K562 (cell line): ENCODE results near the gene BLID.

Experiments
- CTCF ChIP-seq, 3 experiments: IDR thresholded peaks in 2 of 3; conservative IDR thresholded peaks in 1 of 3; 2 replicates each; pipeline ENCODE4 v1.5.1; 2011 to 2012; ENCODE audit warnings: low read length in 3 of 3, mild to moderate bottlenecking in 3 of 3, control low read depth in 2 of 3, improper control_type of control experiment in 1 of 3, inconsistent platforms in 1 of 3, low read depth in 1 of 3, mixed read lengths in 1 of 3, moderate library complexity in 1 of 3; ENCODE audit not compliant: insufficient read depth in 2 of 3
- DLX4 ChIP-seq: fragments of 250-450 bp; sonication (Bioruptor Pico); IDR thresholded peaks from 2 replicates; pipeline ENCODE4 v1.6.1; 2021; ENCODE audit warnings: mild to moderate bottlenecking
- EP300 ChIP-seq: IDR thresholded peaks from 2 replicates; pipeline ENCODE4 v1.6.1; 2012; ENCODE audit warnings: low read length, improper control_type of control experiment
- EZH2 ChIP-seq: IDR thresholded peaks from 2 replicates; pipeline ENCODE4 v1.6.1; 2012; ENCODE audit warnings: low read depth, mild to moderate bottlenecking, inconsistent platforms, low read length, borderline replicate concordance
- KAT7 ChIP-seq: sonication (generic); formaldehyde crosslinking; IDR thresholded peaks from 2 replicates; pipeline ENCODE4 v1.8.0; 2022; ENCODE audit warnings: missing genetic modification reagents, mild to moderate bottlenecking, borderline replicate concordance
- MLX ChIP-seq, 2 experiments: fragments of 450-650 bp in 1 of 2; sonication (generic) in 1 of 2; formaldehyde crosslinking; conservative IDR thresholded peaks; 2 replicates each; pipeline versions ENCODE4 v1.4.0 to v1.8.1; 2020 to 2022; ENCODE audit warnings: mild to moderate bottlenecking in 1 of 2, missing genetic modification reagents in 1 of 2
- NFYB ChIP-seq: IDR thresholded peaks from 2 replicates; pipeline ENCODE4 v1.6.1; 2011; ENCODE audit warnings: mild to moderate bottlenecking, moderate library complexity; ENCODE audit not compliant: insufficient read length; ENCODE audit errors: extremely low read depth
- NR1H2 ChIP-seq: sonication (generic); formaldehyde crosslinking; IDR thresholded peaks from 2 replicates; pipeline ENCODE4 v1.4.0; 2020; ENCODE audit warnings: mild to moderate bottlenecking, missing genetic modification reagents
- PHF8 ChIP-seq: fragments of 200-600 bp; sonication (generic); IDR thresholded peaks from 2 replicates; pipeline ENCODE4 v1.6.1; 2012; ENCODE audit warnings: mixed run types, mild to moderate bottlenecking, inconsistent platforms, low read length, moderate library complexity, borderline replicate concordance
- RNF2 ChIP-seq: sonication (generic); IDR thresholded peaks from 2 replicates; pipeline ENCODE4 v1.6.1; 2016
- SP1 ChIP-seq: sonication (generic); formaldehyde crosslinking; IDR thresholded peaks from 2 replicates; pipeline ENCODE4 v1.8.1; 2022; ENCODE audit warnings: mild to moderate bottlenecking, missing genetic modification reagents
- TAF1 ChIP-seq: IDR thresholded peaks from 2 replicates; pipeline ENCODE4 v1.6.1; 2011; ENCODE audit warnings: mild to moderate bottlenecking, low read length, moderate library complexity; ENCODE audit not compliant: insufficient read depth, control insufficient read depth, severe bottlenecking; ENCODE audit errors: extremely low read depth
- ZNF24 ChIP-seq: fragments of 450-650 bp; IDR thresholded peaks from 2 replicates; pipeline ENCODE4 v1.6.1; 2016
- TF ChIP-seq, protein P1 (sequence below): IDR thresholded peaks from 3 replicates; pipeline ENCODE4 v1.6.1; 2011; ENCODE audit warnings: borderline replicate concordance, mild to moderate bottlenecking; ENCODE audit not compliant: insufficient read length, insufficient read depth

DNA sequence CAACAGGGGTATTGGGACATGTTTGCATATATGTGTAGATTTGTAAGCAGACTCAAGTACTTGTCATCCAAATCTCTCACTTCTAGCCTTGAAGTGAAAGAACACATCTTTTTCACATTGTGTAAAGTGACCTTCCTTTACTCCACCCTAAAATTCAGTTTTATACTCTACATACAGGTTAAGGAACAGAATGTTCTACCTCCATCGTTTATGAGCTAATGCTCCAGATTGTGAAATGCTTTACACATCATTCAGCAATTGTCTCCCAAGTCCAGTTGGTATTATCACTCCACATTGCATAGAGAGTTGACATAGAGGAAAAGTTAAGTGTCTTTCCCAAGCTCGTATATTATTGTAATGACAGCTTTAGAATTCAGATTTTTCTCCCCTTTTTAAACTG, 46.1 kb upstream of the BLID start:
- TF ChIP-seq SP1 (CRISPR knock-in tag) (no peak), CTCF (IDR thresholded peaks at IDR 0.05 in 2 of 3, conservative IDR thresholded peaks at IDR 0.05 in 1 of 3; ENCODE audit: insufficient read depth in 2 of 3, low read depth in 1 of 3, low read length in 3 of 3) (no peak), RNF2 (no peak), EP300 (no peak), DLX4 (no peak), NFYB (no peak), MLX (CRISPR knock-in tag; conservative IDR thresholded peaks at IDR 0.05) (no peak), ZNF24 (no peak), EZH2 (no peak), NR1H2 (CRISPR knock-in tag) (no peak), PHF8 (no peak), TAF1 (no peak), KAT7 (CRISPR knock-in tag) (no peak)
- TF ChIP-seq, protein P1, sequence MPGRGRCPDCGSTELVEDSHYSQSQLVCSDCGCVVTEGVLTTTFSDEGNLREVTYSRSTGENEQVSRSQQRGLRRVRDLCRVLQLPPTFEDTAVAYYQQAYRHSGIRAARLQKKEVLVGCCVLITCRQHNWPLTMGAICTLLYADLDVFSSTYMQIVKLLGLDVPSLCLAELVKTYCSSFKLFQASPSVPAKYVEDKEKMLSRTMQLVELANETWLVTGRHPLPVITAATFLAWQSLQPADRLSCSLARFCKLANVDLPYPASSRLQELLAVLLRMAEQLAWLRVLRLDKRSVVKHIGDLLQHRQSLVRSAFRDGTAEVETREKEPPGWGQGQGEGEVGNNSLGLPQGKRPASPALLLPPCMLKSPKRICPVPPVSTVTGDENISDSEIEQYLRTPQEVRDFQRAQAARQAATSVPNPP = no peak
